H1 (cell line): Measurements from ENCODE around the gene AGAP1. TPM values are rescaled to one million over a fixed set of nuclear protein-coding genes. Genes with fewer than 3 reads are reported as not detected.

Experiments used
- GABPA ChIP-seq: IDR thresholded peaks from 2 replicates; pipeline ENCODE4 v1.6.1; 2011; ENCODE audit warnings: mild to moderate bottlenecking, low read length, moderate library complexity, borderline replicate concordance; ENCODE audit not compliant: insufficient read depth
- TCF12 ChIP-seq: IDR thresholded peaks from 2 replicates; pipeline ENCODE4 v1.6.1; 2011; ENCODE audit warnings: low read depth, mild to moderate bottlenecking, low read length
- YY1 ChIP-seq: IDR thresholded peaks from 2 replicates; pipeline ENCODE4 v1.6.1; 2011; ENCODE audit warnings: low read depth, mild to moderate bottlenecking, low read length
- polyA plus RNA-seq, 7 experiments: library from polyadenylated mRNA; depleted of rRNA in 3 of 7; stranded (reverse) in 5 of 7; unstranded in 2 of 7; fragments of >200 nt in 5 of 7; fragments of 200-250 nt in 2 of 7; gene quantifications; 1 replicate in 5 of 7; 2 replicates in 1 of 7; 4 replicates in 1 of 7; pipeline versions ENCODE4 v1.2.1 to v1.2.3, GENCODE V29; 2011 to 2013; ENCODE audit warnings: missing spikeins in 2 of 7, mixed read lengths in 2 of 7
- total RNA-seq: library from RNA; stranded (reverse); fragmentation: NEBNext Ultra II Directional; extraction: Animal tissue kit (Norgen Biotek cat#: 25700); gene quantifications from 2 replicates; pipeline ENCODE4 v1.2.1, GENCODE V29; 2021

AGAP1 gene
- total and polyA plus RNA-seq, 2 of the 8 experiments (the other 6 are each of a cell fraction or from before 2014, with no cell fraction given), result 18.1 to 39.4 TPM

GRCh38 chr2:236052206-236052605, 558.4 kb downstream of the AGAP1 start (continued):
- TF ChIP-seq TCF12, result no peak
- TF ChIP-seq GABPA, result no peak
- TF ChIP-seq YY1, result no peak
